HG02981 (cell line): Measurements from ENCODE around the gene NXPH3.

Experiments used
- ATAC-seq: cut with Tn5 transposase; IDR thresholded peaks from one replicate; pipeline ENCODE4 v1.9.1; 2021; ENCODE audit warnings: mild to moderate bottlenecking, moderate library complexity; ENCODE audit not compliant: unreplicated experiment

The NXPH3 gene

GRCh38 chr17:49618028-49618611 is 42.4 kb downstream of the NXPH3 start:
- no peak for ATAC-seq

- no peak for ATAC-seq
Measured at GRCh38 chr17:49621420-49621819, 45.7 kb downstream of the NXPH3 start.

- ATAC-seq = no peak
Measured at GRCh38 chr17:49621946-49622529, 46.4 kb downstream of the NXPH3 start.

GRCh38 chr17:49624896-49625295 is 49.2 kb downstream of the NXPH3 start:
- ATAC-seq = no peak

GRCh38 chr17:49629447-49629846 is 53.8 kb downstream of the NXPH3 start:
- no peak for ATAC-seq

GRCh38 chr17:49630113-49630900 is 54.6 kb downstream of the NXPH3 start:
- ATAC-seq = no peak

- ATAC-seq = no peak
Measured at GRCh38 chr17:49631496-49631895, 55.8 kb downstream of the NXPH3 start.
